ENCODE data around the gene ARMS2.

DNA sequence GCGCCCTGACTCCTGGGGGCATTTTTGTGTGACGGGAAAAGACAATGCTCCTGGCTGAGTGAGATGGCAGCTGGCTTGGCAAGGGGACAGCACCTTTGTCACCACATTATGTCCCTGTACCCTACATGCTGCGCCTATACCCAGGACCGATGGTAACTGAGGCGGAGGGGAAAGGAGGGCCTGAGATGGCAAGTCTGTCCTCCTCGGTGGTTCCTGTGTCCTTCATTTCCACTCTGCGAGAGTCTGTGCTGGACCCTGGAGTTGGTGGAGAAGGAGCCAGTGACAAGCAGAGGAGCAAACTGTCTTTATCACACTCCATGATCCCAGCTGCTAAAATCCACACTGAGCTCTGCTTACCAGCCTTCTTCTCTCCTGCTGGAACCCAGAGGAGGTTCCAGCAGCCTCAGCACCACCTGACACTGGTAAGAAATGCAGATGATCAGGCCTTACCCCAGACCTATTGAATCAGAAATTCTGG is at the start of gene ARMS2:
- TF ChIP-seq, protein P1, sequence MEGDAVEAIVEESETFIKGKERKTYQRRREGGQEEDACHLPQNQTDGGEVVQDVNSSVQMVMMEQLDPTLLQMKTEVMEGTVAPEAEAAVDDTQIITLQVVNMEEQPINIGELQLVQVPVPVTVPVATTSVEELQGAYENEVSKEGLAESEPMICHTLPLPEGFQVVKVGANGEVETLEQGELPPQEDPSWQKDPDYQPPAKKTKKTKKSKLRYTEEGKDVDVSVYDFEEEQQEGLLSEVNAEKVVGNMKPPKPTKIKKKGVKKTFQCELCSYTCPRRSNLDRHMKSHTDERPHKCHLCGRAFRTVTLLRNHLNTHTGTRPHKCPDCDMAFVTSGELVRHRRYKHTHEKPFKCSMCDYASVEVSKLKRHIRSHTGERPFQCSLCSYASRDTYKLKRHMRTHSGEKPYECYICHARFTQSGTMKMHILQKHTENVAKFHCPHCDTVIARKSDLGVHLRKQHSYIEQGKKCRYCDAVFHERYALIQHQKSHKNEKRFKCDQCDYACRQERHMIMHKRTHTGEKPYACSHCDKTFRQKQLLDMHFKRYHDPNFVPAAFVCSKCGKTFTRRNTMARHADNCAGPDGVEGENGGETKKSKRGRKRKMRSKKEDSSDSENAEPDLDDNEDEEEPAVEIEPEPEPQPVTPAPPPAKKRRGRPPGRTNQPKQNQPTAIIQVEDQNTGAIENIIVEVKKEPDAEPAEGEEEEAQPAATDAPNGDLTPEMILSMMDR (conservative IDR thresholded peaks at IDR 0.05 in 1 of 2, IDR thresholded peaks at IDR 0.05 in 1 of 2; ENCODE audit: low read depth in 1 of 2, low read length in 2 of 2) = no peak
- TF ChIP-seq EZH2 (IDR thresholded peaks at IDR 0.05; ENCODE audit: low read length, missing control alignments) = no peak
